NCI-H446 treated with DMSO at 0.1 percent for 48 hours (cell line): ENCODE data around the gene ADAMTS16.

Experiments used
- DNase-seq: peaks from one replicate; lab custom pipeline; 2025; lab: John Stamatoyannopoulos, UW

ADAMTS16 gene

DNA sequence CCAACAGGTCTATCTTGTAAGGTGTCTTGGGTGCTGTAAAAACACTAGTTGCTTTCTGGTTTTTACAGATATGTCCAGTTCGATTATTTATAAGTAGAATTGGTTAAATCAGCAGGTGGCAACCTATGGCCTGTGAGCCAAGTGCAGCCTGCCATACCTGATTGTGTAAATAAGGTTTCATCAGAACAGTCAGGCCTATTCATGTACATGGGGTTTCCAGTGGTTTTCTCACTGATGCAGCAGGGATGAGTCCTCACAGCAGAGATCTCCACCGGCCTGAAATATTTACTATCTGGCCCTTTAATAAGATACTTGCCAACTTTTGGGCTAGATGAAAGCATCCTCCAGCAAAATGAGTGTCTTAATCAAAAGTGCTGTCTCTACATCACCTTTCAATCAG, 149.4 kb downstream of the ADAMTS16 start:
- no peak for DNase-seq

DNA sequence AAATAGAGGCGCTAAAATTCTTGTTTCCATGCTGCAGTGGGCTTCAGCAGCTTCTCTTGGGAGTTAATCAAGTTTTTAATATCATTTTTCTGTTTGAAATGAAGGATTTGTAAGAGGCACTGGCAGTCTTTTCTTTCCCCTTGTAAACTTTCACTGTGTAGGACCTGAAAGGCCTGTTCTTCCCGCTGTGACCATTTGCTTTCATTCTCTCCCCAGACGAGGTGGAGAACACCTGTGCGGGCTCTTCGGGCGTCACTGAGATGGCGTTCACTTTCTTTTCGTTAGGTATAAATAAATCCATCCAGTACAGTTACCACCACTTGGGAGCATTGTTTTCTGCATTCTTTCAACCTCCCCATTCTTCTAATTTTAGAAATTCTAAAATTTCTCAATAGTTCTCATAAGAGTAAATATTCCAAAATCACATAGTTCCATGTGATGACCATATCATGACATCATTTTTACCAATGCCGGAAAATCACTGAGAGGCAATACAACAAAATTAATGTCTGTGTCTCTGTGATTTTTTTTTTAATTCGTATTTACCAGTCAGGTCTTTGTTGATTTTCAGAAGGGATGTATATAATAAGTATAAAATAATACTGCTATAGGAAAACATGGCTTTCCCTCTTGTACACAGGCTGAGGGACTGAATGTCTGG, 150.7 kb downstream of the ADAMTS16 start:
- no peak for DNase-seq

DNA sequence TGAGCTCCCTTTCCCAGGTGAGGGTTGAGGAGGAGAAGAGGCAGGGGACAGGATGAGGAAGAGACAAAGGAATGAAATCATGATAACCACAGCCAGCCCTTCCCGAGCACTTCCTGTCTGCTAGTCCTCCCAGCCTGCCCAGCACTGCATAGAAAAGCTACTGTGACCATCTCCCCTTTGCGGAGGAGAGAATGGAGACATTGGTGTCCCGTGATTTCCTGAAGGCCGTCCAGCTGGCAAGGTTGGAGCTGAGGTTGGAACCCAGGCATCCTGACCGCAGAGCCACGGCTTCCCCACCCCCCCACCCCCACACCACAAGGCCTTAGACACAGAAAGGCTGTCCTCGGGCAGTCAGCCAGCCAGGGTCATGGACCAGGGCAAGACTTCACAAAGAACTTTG, 151.2 kb downstream of the ADAMTS16 start:
- no peak for DNase-seq

DNA sequence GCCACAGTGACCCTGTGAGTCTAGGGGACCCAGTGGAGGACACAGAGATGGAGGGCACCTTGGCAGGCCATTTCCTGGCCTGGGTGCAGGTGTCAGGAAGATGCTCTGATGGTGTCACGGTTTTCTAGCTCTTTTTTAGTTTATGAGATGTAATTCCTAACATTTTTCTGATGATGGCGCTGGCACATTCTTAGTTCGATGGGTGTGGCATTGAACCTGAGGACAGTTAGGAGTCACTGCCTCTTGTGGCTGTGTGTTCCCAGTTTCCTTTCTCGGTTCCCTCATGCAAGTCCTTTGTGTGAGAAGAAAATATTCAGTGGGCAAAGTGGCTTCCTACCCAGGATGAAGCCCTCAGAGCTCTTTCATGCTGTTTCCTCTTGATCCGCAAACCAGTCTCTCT, 152.9 kb downstream of the ADAMTS16 start:
- DNase-seq: no peak

DNA sequence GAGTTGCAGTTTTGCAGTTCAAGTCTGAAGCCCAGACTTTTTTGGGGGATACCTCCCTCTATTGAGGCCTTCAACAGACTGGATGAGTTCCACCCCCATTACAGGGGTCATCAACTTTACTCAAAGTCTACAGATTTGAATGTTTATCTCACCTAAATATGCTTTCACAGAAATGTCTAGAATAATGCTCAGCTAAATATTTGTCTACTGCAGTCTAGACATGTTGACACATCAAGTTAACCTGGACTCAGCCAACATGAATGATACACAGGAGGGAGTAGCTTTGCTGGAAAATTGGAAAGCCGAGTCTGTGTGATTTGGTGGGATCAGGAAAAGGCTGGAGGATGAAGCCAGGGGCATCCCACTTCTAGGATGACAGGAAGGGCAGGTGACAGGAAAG, 154.3 kb downstream of the ADAMTS16 start:
- no peak for DNase-seq

DNA sequence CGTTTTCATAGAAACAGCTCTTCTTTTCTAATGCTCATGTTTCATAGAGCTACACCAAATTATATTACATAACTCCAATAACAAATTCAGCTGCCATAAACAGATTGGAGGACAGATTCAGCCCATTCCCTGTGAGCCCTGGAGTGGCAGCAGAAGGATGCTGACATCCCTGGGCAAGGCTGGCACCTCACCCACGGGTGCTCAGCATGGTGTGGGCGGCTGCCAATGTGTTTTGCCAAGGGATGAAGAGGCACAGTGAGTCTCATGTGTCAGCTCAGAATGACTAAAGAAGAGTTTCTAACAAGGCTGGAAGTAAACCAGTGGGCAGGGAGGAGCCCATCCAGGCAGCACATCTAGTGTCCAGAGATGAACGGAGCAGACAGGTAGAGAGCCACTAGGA, 155.2 kb downstream of the ADAMTS16 start:
- no peak for DNase-seq

DNA sequence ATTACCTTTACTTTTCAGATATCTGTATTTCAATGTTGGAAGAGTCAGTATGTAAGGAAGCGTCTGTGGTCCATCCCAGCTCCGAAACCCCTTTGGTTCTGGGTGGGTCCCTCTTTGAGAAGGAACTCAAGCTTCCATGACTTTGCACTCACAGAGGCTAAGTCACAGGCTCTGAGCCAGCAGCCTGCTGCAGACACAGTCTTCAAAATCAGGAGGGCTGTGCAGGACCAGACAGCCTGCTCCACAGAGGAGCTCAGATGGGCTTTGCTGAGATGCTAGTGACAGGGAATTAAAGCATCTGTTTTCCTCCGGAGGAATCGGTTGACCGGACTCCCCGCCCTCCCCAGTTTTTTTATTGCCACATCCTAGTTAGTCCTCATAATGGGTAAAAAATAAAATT, 155.9 kb downstream of the ADAMTS16 start:
- DNase-seq: no peak

DNA sequence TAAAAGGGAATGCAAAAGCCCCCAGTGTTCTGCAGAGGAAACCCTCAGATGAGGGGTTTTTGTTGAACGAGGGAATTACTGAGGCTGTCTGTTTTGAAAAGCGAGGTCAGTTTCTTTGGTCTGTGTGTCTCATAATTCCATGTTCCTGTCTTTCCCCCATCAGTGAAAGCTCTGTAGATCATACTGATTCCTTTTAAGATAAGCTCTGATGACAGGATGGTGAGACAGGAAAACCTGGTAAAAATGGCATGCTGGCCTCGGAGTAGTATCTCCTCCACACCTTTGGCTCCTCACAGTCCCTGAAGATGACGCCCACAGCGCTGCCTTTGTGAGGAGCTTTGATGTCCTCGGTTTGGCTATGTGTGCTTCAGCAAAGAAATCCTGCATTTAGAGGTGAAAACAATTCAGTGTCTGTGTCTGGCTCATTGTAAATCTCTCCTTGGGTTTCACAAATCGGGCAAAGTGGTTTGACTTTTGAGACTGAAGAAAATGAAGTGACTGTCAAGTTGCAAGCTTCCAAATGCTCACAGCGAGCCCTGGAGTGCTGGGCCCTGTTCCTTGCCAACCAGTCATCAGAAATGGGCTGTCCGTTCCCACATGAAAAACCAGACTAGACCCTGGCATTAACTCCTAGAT, 157.4 kb downstream of the ADAMTS16 start:
- DNase-seq: no peak

DNA sequence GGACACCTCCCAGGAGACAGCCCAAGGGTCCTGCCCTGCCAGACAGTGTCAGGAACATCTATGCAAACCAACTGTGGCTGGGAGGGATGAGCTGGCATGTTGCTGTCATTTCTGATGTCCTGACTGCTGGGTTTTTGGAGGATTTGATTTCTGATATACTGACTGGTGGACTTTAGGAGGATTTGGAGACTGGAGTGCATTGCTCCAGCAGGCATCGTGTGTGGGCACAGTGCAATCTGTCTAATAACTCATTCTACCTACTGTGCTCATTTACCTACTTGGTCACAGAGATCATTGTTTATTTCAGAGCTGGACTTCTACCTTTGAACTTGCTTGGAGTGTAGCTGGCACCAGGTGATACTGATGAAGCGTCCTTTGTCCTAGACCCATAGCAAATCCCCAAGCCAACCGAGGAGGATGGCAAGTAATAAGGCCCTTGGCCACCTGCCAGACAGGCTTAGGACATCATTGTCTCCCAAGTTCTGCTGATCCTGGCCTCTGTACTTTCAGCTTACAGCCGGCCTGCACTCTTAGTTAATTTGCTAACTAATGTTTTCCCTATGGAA, 158.0 kb downstream of the ADAMTS16 start:
- no peak for DNase-seq

DNA sequence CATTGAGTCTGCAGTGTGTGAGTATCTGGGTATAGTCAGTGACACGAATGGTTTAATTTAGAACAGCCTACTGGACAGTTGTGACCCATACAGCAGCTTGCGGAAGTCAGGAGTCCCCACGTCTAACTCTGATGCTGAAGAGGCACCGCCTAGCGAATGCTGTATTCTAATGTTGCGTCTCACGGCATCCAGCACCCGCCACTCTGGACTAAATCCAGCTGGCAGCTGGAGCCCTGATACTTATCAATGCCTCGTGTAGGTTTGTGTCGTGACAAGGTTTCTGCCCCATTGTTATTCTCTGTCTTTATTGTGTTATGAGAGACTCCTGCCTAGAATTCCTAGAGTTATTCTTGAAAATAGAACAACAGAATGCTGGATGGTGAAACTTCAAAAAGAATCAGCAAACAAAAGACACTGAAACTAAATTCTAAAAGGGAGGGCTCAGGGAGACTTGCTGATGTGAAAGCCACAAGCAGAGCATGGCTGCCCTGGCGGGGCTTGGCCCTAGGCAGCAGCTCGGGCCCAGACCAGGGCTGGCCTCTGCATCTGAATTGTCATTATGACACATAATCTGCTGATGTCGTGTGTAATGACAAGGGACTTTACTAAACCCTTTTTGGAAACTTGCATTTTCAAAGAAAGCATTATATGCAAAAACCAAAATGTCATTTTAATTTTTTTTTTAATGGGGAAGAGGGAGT, 158.9 kb downstream of the ADAMTS16 start:
- no peak for DNase-seq

DNA sequence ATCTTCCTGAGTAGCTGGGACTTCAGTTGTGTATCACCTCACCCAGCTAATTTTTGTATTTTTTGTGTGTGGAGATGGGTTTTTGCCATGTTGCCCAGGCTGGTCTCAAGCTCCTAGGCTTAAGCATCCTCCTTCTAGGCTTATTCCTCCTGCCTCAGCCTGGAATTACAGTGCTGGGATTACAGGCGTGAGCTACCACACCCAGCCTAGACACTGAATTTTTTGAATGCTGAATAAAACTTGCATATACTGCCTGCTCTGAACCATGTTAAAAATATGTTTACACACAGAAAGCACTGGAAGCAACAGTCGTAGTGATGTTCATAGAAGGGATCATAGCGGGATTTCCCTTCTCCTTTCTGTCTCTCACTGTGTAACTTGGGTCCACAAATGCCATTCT, 161.0 kb downstream of the ADAMTS16 start:
- DNase-seq: no peak

DNA sequence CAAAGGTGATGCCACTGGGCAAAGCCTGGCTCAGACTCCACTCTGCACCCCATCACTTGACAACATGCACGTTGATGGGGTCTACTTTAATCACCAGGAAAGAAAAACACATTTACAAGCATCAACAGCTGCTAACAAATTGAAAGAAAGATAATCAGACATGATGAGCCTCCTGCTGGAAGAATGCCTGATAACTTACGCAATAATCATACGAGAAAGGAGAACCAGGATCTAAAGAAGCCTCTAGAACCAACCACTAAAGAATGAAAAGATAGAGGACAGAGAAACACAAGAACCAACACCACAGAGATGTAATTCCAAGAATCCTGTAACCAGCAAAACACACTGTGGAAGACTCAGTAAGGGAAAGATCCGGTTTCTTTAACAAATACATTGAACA, 162.1 kb downstream of the ADAMTS16 start:
- no peak for DNase-seq

DNA sequence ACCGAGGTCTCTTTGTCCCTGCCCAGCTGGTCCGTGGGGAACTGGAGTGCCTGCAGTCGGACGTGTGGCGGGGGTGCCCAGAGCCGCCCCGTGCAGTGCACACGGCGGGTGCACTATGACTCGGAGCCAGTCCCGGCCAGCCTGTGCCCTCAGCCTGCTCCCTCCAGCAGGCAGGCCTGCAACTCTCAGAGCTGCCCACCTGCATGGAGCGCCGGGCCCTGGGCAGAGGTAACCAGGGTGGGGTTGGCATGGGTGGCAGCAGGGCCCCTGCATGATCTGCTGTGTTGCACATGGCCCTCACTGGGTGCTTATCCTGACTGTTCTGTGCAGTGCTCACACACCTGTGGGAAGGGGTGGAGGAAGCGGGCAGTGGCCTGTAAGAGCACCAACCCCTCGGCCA, 163.1 kb downstream of the ADAMTS16 start:
- no peak for DNase-seq

DNA sequence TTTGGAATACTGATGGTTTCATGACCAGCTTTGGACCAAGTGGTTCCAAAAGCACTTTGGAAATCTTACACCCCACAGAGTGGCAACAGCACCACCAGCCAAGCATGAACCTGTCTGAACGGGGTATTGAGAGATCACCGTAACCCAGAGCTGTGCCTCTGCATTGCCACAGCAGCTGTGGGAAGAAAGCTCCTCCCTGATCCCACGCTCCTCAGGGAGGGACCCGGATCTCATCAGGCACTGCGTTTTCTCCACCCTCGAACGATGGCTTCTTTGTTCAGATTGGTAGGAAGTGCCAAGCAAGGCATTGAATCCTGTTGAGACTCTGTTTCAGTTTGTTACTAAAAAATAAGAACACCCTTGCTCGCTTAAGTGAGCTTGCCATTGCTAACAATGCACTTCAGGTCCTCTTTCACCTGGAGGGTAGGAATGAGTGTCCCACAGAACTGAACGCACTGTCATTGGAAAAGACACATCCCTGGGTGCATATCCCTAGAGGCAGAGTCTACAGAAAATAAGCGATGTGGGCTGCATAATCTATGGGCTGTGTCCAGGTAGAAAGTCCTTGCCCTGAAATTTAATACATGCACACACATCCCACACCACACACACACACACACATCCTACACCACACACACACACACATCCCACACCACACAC, 164.4 kb downstream of the ADAMTS16 start:
- no peak for DNase-seq

DNA sequence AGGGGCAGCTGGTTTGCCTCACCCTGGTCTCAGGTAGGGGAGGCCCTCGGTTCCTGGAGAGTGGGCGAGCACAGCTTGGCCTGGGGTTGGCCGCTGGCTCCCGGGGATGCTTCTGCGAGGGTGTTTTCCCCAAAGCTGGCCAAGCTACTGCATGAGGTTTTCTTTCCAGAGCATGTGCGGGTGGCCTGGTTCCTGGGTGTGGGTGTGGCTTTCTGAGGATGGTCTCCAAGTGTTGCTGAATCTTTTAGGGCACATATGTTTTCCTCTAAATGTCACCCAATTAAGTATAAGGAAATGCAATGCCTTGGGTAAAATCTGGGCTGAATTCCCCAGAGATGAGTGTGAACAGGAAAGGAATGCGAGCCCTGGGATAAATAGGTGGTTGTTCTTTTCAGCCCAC, 166.6 kb downstream of the ADAMTS16 start:
- no peak for DNase-seq

DNA sequence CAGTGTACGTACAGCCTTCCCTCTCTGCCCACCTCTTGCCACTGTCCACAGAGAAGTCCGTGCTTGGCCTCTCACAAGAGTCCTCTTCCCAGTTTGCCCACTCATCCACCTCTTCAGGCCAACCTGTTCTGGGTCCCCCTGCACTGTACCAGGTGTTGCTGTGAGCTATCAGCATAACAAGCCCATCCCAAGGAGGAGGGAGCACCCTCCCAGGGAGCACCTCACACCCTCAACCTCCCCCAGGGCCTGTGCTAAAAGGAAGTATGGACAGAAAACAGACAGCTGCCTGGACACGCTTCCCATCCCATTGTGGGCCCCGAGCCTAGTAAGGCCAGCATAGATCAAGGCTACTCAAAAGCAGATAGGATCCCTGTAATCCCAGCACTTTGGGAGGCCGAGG, 168.2 kb downstream of the ADAMTS16 start:
- DNase-seq: no peak

DNA sequence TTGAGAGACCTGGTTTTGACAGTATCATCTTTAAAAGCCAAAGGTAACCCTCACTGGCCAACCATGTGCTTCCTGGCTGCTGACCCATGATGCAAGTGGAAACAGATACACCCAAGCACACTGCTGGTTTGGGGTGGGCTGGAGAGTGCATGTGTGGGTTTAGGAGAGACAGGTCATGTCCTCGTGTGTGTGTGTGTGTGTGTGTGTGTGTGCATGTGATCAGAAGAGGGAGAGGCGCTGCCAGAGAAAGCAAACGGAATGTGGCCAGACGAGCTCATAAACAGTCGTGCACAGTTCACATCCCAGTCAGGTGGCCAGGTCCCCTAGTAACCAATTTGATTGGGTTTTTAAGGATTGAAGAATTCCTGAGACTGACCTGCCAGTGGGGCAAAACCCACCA, 169.5 kb downstream of the ADAMTS16 start:
- DNase-seq: no peak

DNA sequence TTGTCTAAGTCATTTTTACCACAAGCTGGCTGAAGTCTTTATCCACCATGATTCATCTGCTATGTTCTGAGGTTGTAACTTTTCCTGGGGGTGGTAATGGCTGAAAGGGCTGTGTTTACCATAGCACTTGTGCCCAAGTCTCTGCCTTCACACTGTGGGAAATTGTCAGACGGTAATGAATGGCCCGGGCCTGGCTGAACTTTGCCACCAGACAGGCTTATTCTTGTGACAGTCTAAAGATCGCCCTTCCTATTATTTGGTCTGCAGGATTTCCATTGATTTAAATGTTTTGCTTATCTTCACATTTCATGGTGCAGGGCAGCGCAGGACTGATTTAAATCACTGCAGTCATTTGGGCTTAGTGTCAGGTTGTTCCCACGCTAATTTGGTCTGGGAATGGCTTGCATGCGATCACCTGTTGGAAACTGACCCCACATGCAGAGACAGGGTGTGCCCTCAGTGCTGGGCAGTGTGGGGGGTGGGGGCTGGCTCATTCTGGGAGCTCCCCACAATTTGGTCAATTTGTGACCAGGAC, 173.0 kb downstream of the ADAMTS16 start:
- DNase-seq: no peak

DNA sequence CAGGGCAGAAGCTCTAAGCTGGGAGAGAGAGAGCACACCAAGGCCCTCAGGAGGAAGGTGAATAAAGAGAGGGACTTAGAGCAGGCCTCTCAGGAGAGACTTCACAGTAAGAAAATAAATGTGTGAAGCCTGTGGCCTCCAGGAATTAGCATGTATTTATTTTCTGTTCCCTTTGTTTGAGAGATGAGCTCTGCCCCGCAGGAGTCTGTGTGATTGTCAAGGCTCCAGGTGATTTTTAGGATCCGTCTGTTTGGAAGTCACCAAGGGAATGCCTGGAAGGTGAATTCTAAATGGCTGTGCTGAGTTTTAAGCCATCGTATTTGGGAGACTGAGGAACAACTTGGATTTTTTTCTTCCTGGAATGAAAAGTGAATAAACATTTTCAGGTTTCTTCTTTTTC, 174.0 kb downstream of the ADAMTS16 start:
- no peak for DNase-seq

DNA sequence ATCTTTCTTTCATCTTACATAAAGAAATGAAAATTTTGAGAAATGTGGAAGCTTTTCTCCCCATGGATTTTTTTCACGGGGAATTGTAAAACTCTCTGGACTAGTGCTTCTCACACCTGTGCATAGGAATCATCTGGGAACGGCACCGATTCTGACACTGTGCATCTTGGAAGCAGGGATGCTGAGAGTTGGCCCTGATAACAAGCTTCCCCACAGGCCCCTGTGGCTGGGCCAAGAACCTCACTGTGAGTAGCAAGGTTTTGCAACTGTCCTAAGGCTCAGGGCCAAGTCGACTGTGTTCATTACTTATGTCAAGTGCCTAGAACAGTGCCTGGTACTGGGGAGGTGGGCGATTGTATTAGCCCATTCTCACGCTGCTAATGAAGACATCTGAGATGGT, 174.5 kb downstream of the ADAMTS16 start:
- DNase-seq: no peak

DNA sequence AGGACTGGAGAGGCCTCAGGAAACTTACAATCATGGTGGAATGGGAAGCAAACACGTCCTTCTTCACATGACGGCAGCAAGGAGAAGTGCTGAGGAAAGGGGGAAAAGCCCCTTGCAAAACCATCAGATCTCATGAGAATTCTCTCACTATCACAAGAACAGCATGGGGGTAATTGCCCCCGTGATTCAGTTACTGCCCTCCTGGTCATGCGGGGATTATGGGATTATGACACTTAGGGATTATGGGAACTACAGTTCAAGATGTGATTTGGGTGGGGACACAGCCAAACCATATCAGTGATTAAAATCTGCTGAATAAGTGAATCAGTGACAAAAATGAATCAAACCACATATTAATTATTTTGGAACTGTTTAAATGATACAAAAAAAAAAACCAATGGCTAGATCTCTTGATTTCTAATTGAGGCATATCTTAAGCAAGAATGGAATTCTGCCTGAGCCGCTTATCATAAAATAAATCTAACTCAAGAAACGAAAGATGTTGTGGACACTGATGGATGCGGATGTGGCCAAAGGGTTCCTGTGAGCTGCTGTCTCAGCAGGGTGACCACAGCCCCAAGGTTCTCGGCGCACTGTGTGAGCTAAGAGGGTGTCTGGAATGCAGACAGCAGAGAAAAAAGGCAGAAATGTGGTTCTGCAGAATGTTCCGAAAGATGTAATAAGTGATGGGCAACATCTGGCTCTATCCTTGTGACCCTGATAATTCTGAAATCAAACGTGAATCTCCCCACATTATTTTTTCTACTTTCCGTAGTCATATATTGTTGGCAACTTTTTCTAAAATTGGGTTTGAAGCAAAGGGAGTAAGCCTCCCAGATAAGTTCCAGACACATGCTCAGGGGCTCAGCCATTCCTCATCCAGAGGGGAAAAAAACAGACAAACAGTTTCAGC, 175.2 kb downstream of the ADAMTS16 start:
- DNase-seq: no peak
